ENCODE measurements around the gene SUGP2.

The SUGP2 gene

GRCh38 chr19:18951721-18952281, 81.5 kb downstream of the SUGP2 start:
- no peak for DNase-seq (ENCODE audit: low read depth)

DNA sequence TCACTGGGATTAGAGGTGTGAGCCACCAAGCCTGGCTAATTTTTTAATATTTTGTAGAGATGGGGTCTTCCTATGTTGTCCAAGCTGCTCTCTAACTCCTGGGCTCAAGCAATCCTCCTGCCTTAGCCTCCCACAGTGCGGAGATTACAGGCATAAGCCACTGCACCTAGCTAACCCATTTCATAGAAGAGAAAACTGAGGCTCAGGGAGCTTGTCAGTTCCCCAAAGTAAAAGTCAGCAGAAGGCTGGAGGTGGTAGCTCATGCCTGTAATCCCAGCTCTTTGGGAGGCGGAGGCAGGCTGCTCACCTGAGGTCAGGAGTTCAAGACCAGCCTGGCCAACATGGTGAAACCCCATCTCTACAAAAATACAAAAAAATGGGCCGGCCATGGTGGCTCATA, 83.5 kb downstream of the SUGP2 start:
- DNase-seq (ENCODE audit: low read depth): no peak

DNA sequence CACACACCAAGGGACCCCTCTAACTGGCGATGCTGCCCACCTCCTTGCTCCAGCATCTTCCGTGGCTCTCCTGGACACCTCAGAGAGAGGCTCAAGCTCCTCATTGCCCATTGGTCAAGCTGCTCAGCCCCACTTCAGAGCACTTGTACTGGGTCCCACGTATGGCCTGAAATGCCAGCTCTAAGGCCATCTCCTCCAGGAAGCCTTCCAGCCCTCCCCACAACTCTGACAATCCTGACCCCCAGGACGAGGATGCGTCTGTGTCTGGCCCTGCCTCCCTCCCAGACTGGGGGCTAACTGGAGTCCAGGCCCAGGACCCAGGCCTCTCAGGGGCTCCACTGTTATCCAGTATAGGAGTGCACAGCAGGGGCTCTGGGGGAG, 84.4 kb downstream of the SUGP2 start:
- DNase-seq (ENCODE audit: low read depth): no peak

GRCh38 chr19:18948075-18948975, 85.0 kb downstream of the SUGP2 start:
- no peak for DNase-seq (ENCODE audit: low read depth)

DNA sequence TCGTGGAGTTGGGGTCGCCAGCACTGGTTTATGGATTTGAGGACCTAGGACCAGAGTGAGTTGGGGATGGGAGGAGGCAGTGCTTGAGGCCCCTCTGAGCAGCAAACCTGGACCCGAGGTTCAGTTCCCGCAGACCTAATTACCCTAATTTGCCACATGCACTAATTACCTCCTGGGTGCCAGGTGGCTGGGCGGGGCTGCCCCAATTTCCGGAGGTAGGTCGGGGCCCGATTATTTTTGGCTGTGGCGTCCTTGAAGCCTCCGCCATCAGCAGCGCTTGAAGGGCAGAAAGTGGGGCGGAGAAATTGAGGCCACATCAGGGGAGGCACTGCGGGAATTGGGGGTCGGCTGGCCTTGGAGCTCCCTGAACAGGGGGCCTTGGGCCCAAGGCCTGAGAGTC, 86.4 kb downstream of the SUGP2 start:
- DNase-seq (ENCODE audit: low read depth): no peak

DNA sequence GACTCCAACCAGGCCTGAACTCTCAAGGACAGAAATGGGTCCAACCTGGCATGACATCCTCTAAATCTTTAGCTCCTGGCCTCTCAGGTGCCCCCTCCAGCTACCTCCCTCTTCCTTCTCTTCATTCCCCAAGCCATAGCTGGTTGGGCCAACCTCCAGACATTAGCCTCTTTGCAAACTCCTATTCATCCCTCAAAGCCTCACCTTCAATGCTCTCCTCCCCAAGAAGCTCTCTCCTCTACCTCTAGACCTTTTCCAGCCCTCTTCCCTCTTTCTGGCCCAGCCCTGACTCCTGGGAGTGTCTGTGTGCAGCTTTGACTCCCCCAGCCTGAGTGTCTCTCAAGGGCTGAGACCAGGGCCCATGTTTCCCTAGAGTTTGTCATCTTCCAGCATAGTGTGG, 87.0 kb downstream of the SUGP2 start:
- no peak for DNase-seq (ENCODE audit: low read depth)

- DNase-seq (ENCODE audit: low read depth): no peak
These were observed 88.0 kb downstream of the SUGP2 start for GRCh38 chr19:18945297-18945696.

DNA sequence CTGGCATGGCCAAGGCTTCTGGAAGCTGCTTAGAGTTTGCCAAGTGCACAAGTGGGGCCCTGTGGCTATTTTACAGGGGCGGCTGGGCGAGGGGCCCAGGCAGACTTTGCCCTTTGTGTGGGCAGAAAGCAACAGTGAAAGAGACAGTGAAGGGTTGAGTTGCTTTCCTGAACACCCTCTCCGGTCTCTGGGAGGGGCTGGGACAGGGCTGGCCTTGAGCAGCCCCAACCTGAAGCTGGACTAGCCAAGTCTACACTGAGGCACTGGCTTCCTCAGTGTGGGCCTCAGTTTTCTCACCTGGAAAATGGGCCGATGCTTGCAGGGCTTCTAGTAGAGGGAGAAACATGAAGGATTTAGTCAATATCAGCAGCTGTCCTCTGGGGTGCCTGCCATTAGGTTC, 89.9 kb downstream of the SUGP2 start:
- DNase-seq (ENCODE audit: low read depth): no peak

DNA sequence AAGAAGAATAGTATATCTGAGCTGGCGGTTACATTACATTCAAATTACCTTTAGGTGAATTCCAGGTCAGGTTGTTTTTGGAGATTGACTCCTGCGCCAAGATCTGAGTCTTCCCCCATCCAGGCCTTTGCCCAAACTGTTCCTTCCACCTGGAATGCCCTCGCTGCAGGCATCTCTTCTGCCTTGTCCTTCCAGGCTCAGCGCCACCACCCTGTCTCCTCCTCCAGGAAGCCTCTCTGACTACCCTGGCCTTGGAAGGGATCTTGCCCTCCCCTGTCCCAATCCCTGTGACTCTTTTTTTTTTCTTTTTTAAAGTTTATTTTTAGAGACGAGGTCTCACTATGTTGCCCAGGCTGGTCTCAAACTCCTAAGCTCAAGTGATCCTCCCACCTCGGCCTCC, 90.6 kb downstream of the SUGP2 start:
- no peak for DNase-seq (ENCODE audit: low read depth)

- DNase-seq (ENCODE audit: low read depth): no peak
These were observed 91.5 kb downstream of the SUGP2 start for GRCh38 chr19:18941628-18942354.
